ENCODE data around the gene HCFC1.

GRCh38 chrX:153953892-153954557 is 17.6 kb downstream of the HCFC1 start:
- TF ChIP-seq FOXK1 (CRISPR knock-in tag; IDR thresholded peaks at IDR 0.05; ENCODE audit: borderline replicate concordance): no peak
- no peak for TF ChIP-seq NFRKB (IDR thresholded peaks at IDR 0.05; ENCODE audit: low read depth)
- no peak for TF ChIP-seq CTCF (IDR thresholded peaks at IDR 0.05 in 2 of 3, conservative IDR thresholded peaks at IDR 0.05 in 1 of 3; ENCODE audit: insufficient read depth in 2 of 3, low read depth in 1 of 3, low read length in 3 of 3)
- no peak for TF ChIP-seq ETV5 (CRISPR knock-in tag; IDR thresholded peaks at IDR 0.05; ENCODE audit: low read depth)
- no peak for TF ChIP-seq CHD4 (IDR thresholded peaks at IDR 0.05; ENCODE audit: insufficient read depth, insufficient replicate concordance, low read depth, low read length, poor library complexity, severe bottlenecking)
- TF ChIP-seq SMAD3 (CRISPR knock-in tag; conservative IDR thresholded peaks at IDR 0.05): no peak
- no peak for TF ChIP-seq TCF7 (IDR thresholded peaks at IDR 0.05; ENCODE audit: borderline replicate concordance)
- TF ChIP-seq AFF4 (CRISPR knock-in tag; IDR thresholded peaks at IDR 0.05): no peak
